Epithelial cell of proximal tubule (primary cell): ENCODE results near the gene CXCL9. TPM values are rescaled to one million over a fixed set of nuclear protein-coding genes. Genes with fewer than 3 reads are reported as not detected.
"Not testable (repeated sequence)": the region's sequence is repeated elsewhere in the genome, so short reads cannot be mapped to it uniquely, and the experiment has no call there.

ENCODE experiments used
- DNase-seq: peaks from one replicate; pipeline ENCODE4 v3.0.0-alpha.2; 2011; ENCODE audit warnings: low read depth
- H3K4me3 ChIP-seq: 2 replicates; pipeline ENCODE4 v1.5.1; 2011; ENCODE audit warnings: low read depth, mild to moderate bottlenecking, low read length
- CTCF ChIP-seq: conservative IDR thresholded peaks from 2 replicates; pipeline ENCODE4 v1.5.1; 2012; ENCODE audit warnings: low read depth, mild to moderate bottlenecking, low read length
- total RNA-seq: library from RNA; depleted of rRNA; stranded (reverse); fragments of >200 nt; gene quantifications from 2 replicates; pipeline ENCODE4 v1.2.3, GENCODE V29; 2015

CXCL9 gene
- total RNA-seq, 1 donor from 2014 or later: not detected

GRCh38 chr4:76000279-76000678 is 7.0 kb downstream of the CXCL9 start:
- DNase-seq: no peak
- no peak overlapping the region for H3K4me3 ChIP-seq
- TF ChIP-seq CTCF: no peak

GRCh38 chr4:75998525-75999147 is 8.7 kb downstream of the CXCL9 start:
- not testable (repeated sequence) for DNase-seq, H3K4me3 ChIP-seq

- no peak overlapping the region for H3K4me3 ChIP-seq
- no peak for TF ChIP-seq CTCF
- DNase-seq: no peak
Measured at GRCh38 chr4:75997946-75998345, 9.4 kb downstream of the CXCL9 start.

GRCh38 chr4:75997081-75997480 is 10.2 kb downstream of the CXCL9 start:
- no peak for TF ChIP-seq CTCF
- H3K4me3 ChIP-seq: no peak overlapping the region
- DNase-seq: no peak

- no peak for DNase-seq
- H3K4me3 ChIP-seq: no peak overlapping the region
- peak; percentile 67 for TF ChIP-seq CTCF
Measured at GRCh38 chr4:75995727-75996126, 11.6 kb downstream of the CXCL9 start.

- no peak for DNase-seq
- no peak overlapping the region for H3K4me3 ChIP-seq
- no peak for TF ChIP-seq CTCF
Measured at GRCh38 chr4:75992462-75992861, 14.8 kb downstream of the CXCL9 start.

GRCh38 chr4:75989846-75990528 is 17.3 kb downstream of the CXCL9 start:
- DNase-seq: no peak
- TF ChIP-seq CTCF: no peak

More at GRCh38 chr4:75989846-75990528, 17.3 kb downstream of the CXCL9 start:
- peak overlapping the region; percentile 59 for H3K4me3 ChIP-seq
